SU-DHL-6 (cell line): ENCODE data around the gene IL36B.

Experiments
- H2AFZ ChIP-seq: fragments of 200-600 bp; sonication (generic); 2 replicates; pipeline ENCODE4 v1.6.1; 2014; ENCODE audit warnings: low read depth, mild to moderate bottlenecking, moderate library complexity, mixed read lengths, antibody characterized with exemption, low read length; ENCODE audit not compliant: severe bottlenecking
- H3F3A ChIP-seq: fragments of 200-600 bp; shearing (Covaris generic); 2 replicates; pipeline ENCODE4 v1.6.0; 2016; ENCODE audit warnings: antibody characterized with exemption, mild to moderate bottlenecking; ENCODE audit not compliant: insufficient read depth
- H3K27ac ChIP-seq: fragments of 200-600 bp; sonication (generic); 2 replicates; pipeline ENCODE4 v1.5.1; 2016; ENCODE audit warnings: low read depth, mild to moderate bottlenecking, low read length, moderate library complexity, mixed read lengths
- H3K27me3 ChIP-seq: fragments of 200-600 bp; sonication (generic), shearing (Covaris generic); 2 replicates; pipeline ENCODE4 v1.6.0; 2014; ENCODE audit warnings: mild to moderate bottlenecking, low read length
- H3K36me3 ChIP-seq: fragments of 200-600 bp; sonication (generic); 2 replicates; pipeline ENCODE4 v1.6.1; 2014; ENCODE audit warnings: mild to moderate bottlenecking, low read length, mixed read lengths
- H3K4me2 ChIP-seq: fragments of 300-600, 200-600 bp; shearing (Covaris generic), sonication (generic); 2 replicates; pipeline ENCODE4 v1.6.0; 2014; ENCODE audit warnings: low read length, low read depth, mild to moderate bottlenecking; ENCODE audit not compliant: poor library complexity, severe bottlenecking
- H3K4me3 ChIP-seq: fragments of 200-600 bp; sonication (generic); 2 replicates; pipeline ENCODE4 v1.5.1; 2014; ENCODE audit warnings: antibody characterized with exemption, low read length, mild to moderate bottlenecking, mixed read lengths; ENCODE audit not compliant: insufficient read depth, poor library complexity, severe bottlenecking
- H3K79me2 ChIP-seq: fragments of 200-600 bp; sonication (generic); 2 replicates; pipeline ENCODE4 v1.6.1; 2014; ENCODE audit warnings: mild to moderate bottlenecking, low read length, moderate library complexity; ENCODE audit not compliant: insufficient read depth
- H3K9ac ChIP-seq: fragments of 200-600 bp; sonication (generic); 2 replicates; pipeline ENCODE4 v1.7.0; 2014; ENCODE audit warnings: mild to moderate bottlenecking, low read length
- H3K9me2 ChIP-seq: fragments of 200-600 bp; sonication (generic); replicated peaks from 2 replicates; pipeline ENCODE4 v1.6.1; 2014; ENCODE audit warnings: low read length; ENCODE audit not compliant: insufficient read depth
- H3K9me3 ChIP-seq: fragments of 200-600 bp; sonication (generic); 2 replicates; pipeline ENCODE4 v1.6.1; 2014; ENCODE audit warnings: low read length, mixed read lengths; ENCODE audit not compliant: insufficient read depth
- H4K20me1 ChIP-seq: fragments of 200-600 bp; sonication (generic); 2 replicates; pipeline ENCODE4 v1.6.1; 2014; ENCODE audit warnings: low read depth, mild to moderate bottlenecking, antibody characterized with exemption, low read length, moderate library complexity, mixed read lengths
- CTCF ChIP-seq: fragments of 200-600 bp; sonication (generic); IDR thresholded peaks from one replicate; pipeline ENCODE4 v1.5.1; 2017; ENCODE audit warnings: antibody characterized with exemption, mild to moderate bottlenecking, low read length, moderate library complexity; ENCODE audit not compliant: insufficient read depth, poor library complexity, severe bottlenecking
- EZH2phosphoT487 ChIP-seq: fragments of 200-600 bp; sonication (generic), shearing (Covaris generic); conservative IDR thresholded peaks from 2 replicates; pipeline ENCODE4 v1.6.1; 2018; ENCODE audit warnings: mild to moderate bottlenecking, antibody characterized with exemption, low read length, moderate library complexity, mixed read lengths

IL36B gene

GRCh38 chr2:113083296-113083695 is 30.6 kb upstream of the IL36B start:
- Histone ChIP-seq H3K4me3 (no peak overlapping the region), H3K36me3 (no peaks in the 10 kb centered on the region), H3K9ac (no peak overlapping the region), H3K79me2 (no peaks in the 10 kb centered on the region), H3K9me3 (no peaks in the 10 kb centered on the region), H3K4me2 (no peak overlapping the region), H3K9me2 (no peaks in the 10 kb centered on the region), H2AFZ (no peak overlapping the region), H3K27ac (no peak overlapping the region), H4K20me1 (no peaks in the 10 kb centered on the region), H3K27me3 (no peaks in the 10 kb centered on the region), H3F3A (no peaks in the 10 kb centered on the region)
- TF ChIP-seq CTCF: no peak
- no peak for TF ChIP-seq EZH2phosphoT487

- no peak for TF ChIP-seq EZH2phosphoT487
- TF ChIP-seq CTCF: no peak
- Histone ChIP-seq H3K27me3 (no peaks in the 10 kb centered on the region), H2AFZ (no peak overlapping the region), H3K27ac (no peak overlapping the region), H3K9me3 (no peaks in the 10 kb centered on the region), H3K36me3 (no peaks in the 10 kb centered on the region), H3K9ac (no peak overlapping the region), H3K4me3 (no peak overlapping the region), H3F3A (no peaks in the 10 kb centered on the region), H3K9me2 (no peaks in the 10 kb centered on the region), H3K4me2 (no peak overlapping the region), H3K79me2 (no peaks in the 10 kb centered on the region), H4K20me1 (no peaks in the 10 kb centered on the region)
Observed at GRCh38 chr2:113081488-113082210, 29.0 kb upstream of the IL36B start.

- Histone ChIP-seq H3K4me3 (no peak overlapping the region), H3K79me2 (no peaks in the 10 kb centered on the region), H3K4me2 (no peak overlapping the region), H3K36me3 (no peaks in the 10 kb centered on the region), H3K9ac (no peak overlapping the region), H3K9me3 (no peaks in the 10 kb centered on the region), H2AFZ (no peak overlapping the region), H3K27me3 (no peaks in the 10 kb centered on the region), H3F3A (no peaks in the 10 kb centered on the region), H4K20me1 (no peaks in the 10 kb centered on the region), H3K9me2 (no peaks in the 10 kb centered on the region), H3K27ac (no peak overlapping the region)
- TF ChIP-seq CTCF: peak; percentile 54
- TF ChIP-seq EZH2phosphoT487: no peak
Observed at GRCh38 chr2:113080134-113080533, 27.5 kb upstream of the IL36B start.
